Measurements from ENCODE around the gene SLIT1. TPM values are rescaled to one million over a fixed set of nuclear protein-coding genes. Genes with fewer than 3 reads are reported as not detected.

SLIT1 gene
- total RNA-seq, 2 experiments from 2014 or later, result 0.59 to 1.5 TPM

DNA sequence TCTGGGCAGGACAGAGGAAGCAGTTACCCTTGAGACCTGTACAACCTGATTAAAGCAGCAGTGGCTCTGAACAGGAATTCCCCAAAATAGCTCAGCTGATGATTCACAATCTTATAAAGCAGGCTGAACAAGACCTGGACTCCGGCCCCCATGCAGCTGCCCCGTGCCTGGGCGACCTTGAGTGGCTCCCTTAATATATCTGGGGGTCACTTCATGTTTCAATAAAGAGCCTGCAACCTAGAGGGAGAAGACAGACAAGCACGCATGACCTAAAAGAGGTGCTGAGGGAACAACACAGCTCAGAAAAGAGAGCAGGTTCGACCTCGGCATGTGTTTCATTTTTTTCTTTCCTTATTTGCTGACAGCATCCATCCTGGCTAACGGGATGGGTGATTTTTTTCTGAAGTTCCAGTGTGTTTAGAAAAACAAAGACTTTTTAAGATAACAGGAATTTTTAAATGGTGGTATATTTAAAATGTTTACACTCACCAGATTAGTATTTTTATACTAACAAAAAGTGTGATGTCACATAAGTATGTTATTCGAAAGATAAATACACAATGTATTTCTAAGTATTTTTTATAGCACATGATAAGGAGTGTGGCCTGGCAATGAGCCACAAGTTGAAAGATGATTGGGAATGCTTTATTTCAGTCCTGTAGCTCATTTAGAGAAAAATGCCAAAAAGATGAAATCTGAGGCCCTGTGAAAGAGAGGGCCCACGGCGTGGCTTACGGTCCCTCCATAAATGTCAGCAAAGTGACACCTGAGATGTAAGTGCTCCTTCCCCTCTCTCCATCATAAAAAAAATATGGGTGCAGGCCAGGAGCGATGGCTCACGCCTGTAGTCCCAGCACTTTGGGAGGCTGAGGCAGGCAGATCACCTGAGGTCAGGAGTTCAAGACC lies 161.3 kb downstream of the SLIT1 start:
- Mint-ChIP-seq H3K4me3 (no peak overlapping the region), H3K27me3 (peaks cover 17% of the 10 kb centered on the region), H3K36me3 (no peaks in the 10 kb centered on the region), H3K4me1 (peaks cover 19% of the 10 kb centered on the region), H3K9me3 (ENCODE audit: low read depth) (no peaks in the 10 kb centered on the region), H3K27ac (no peak overlapping the region)
- DNase-seq, result no peak
- no peak for ATAC-seq
- CTCF ChIA-PET, result interaction anchor here (0.8 to 9.0 kb wide), 22 partner anchors 8 to 384 kb away, joined by 3 to 89 read pairs (median 5); no protein-coding TSS in a partner anchor

DNA sequence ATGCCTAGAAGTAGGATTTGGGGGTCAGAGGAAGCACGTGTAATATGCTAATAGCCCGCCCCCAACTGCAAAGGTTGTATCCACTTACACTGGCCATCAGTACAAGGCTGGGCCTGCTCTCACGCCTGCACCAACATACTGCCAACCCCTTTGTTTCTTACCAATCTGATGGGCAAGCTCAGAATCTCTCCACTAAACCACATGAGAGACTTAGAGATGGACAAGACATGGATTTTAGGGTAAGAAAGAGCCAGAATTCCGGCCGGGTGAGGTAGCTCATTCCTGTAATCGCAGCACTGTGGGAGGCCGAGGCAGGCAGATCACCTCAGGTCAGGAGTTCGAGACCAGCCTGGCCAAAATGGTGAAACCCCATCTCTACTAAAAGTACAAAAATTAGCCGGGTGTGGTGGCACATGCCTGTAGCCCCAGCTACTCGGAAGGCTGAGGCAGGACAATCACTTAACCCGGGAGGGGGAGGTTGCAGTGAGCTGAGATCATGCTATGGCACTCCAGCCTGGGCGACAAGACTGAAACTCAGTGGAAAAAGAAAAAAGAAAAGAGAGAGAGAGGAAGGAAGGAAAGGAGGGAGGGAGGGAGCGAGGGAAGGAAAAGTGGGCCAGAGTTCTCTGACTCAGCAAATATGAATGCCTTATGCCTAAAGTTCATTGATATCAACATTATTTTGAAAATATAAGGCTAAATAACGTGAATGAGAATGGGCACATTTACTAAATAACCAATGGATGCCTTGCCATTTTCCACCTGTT lies 162.2 kb downstream of the SLIT1 start:
- Mint-ChIP-seq H3K4me3 (no peak overlapping the region), H3K36me3 (no peaks in the 10 kb centered on the region), H3K27me3 (peaks cover 13% of the 10 kb centered on the region), H3K4me1 (peaks cover 19% of the 10 kb centered on the region), H3K27ac (no peak overlapping the region), H3K9me3 (ENCODE audit: low read depth) (no peaks in the 10 kb centered on the region)
- CTCF ChIA-PET, result interaction anchor here (0.8 to 9.0 kb wide), 7 partner anchors 14 to 383 kb away, joined by 3 to 89 read pairs (median 10); no protein-coding TSS in a partner anchor
- DNase-seq (no peak), ATAC-seq (no peak)

DNA sequence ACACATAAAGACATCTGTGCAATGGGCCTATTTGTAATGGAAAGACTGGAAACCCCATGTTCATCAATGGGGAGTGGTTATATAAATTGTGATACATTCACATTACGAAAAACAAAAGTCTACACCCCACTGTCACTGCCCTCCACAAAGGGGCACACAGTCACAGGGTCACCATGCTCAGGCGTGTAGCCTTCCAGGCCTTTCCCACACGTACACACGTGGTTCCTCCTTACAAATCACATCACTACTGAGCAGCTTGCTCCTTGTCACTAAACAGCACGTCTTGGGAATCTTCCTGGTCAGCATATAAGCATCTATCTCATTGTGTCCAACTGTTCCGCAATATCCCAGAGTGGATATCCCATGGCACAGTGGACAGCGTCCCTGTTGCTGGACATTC lies 163.1 kb downstream of the SLIT1 start:
- no peaks in the 10 kb centered on the region for H3K9me3 Mint-ChIP-seq (ENCODE audit: low read depth)
- CTCF ChIA-PET, result interaction anchor here (9.0 kb wide), 1 partner anchor 15 kb away, joined by 89 read pairs; no protein-coding TSS in a partner anchor
- peaks cover 4% of the 10 kb centered on the region for H3K27me3 Mint-ChIP-seq
- no peak overlapping the region for H3K27ac Mint-ChIP-seq
- H3K36me3 Mint-ChIP-seq, result no peaks in the 10 kb centered on the region
- DNase-seq, result no peak
- ATAC-seq, result no peak
- no peak overlapping the region for H3K4me3 Mint-ChIP-seq
- H3K4me1 Mint-ChIP-seq, result peaks cover 19% of the 10 kb centered on the region

DNA sequence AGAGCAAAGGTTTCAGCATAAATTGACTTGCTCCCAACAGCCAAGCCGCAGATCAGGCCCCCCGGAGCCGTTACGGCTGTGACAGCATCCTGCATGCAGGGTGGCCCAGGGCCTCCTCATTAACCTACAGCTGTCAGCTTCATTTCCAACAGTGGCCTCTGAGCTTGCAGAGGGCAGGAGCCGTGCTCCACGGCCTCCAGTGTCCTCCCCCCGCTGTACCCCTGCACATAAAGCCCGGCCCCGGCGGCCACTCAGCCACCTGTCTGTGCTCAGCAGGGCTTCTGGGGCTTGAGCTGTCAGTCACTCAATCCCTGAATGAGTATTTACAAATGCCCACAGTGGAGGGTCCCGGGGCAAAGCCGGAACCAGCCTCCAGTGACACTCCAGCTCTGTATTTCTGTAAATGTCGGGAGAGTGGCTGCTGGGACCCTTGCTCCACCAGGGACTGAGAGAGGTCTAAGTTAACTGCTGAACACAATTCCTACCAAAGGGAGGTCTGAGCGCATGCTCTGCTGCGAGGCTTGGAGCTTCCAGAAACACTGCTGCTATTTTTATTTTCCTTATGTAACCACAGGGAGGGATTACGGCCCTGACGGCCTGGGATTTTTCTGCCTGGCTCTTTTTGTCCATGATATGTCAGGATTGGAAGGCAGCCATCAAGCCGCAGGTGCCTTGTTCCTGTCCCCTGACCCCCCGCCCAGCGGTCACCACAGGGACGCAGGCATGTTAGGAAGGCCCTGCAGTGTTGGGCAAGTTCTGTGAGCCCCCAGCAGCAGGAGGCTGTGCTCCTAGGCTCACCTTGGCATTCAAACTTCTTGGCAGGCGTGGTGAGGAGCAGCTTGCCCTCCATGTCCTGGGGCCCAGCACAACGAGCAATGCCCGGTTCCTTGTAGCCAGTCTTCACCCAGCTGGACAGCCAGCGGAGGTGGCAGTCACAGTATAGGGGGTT lies 165.0 kb downstream of the SLIT1 start:
- no peak for ATAC-seq
- Mint-ChIP-seq H3K4me3 (no peak overlapping the region), H3K36me3 (no peaks in the 10 kb centered on the region)

DNA sequence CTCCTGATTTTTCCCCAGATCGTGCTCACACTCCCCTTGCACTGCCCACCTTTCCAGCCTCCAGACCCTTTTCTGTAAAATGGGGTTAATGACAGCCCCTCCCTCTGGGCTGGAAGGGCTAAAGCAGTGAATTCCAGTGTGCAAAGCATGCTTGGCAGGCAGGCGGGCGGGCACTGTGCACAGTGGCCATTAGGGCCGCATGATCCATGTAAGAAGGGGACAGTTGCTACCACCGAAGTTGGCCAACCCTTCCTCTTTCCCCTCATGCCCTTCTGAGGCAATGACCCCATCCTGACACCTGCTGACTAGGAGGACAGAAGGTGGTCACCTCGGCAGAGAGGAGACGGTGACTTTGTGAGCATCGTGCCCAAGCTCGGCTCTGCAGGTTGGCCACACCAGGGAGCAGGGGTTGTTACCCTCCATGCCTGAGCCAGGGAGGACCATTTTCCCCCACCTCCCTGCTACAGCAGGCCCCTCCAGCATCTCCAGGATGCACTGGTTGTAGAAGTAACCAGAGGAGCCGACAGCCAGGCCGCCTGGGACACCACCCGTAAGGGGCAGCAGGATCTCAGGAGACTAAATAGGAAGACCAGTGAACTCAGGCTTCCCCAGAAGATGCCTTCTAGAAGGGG lies 166.4 kb downstream of the SLIT1 start:
- no peaks in the 10 kb centered on the region for H3K36me3 Mint-ChIP-seq
- H3K4me1 Mint-ChIP-seq, result peaks cover 41% of the 10 kb centered on the region
- no peak overlapping the region for H3K27ac Mint-ChIP-seq
- ATAC-seq (no peak), DNase-seq (no peak)
- no peak overlapping the region for H3K4me3 Mint-ChIP-seq
- peaks cover 2% of the 10 kb centered on the region for H3K27me3 Mint-ChIP-seq
- H3K9me3 Mint-ChIP-seq (ENCODE audit: low read depth), result no peaks in the 10 kb centered on the region
- CTCF ChIA-PET, result interaction anchor here (9.0 kb wide), 1 partner anchor 18 kb away, joined by 89 read pairs; no protein-coding TSS in a partner anchor

More for the DNA sequence above, 165.0 kb downstream of the SLIT1 start:
- Mint-ChIP-seq H3K9me3 (ENCODE audit: low read depth) (no peaks in the 10 kb centered on the region), H3K4me1 (peaks cover 35% of the 10 kb centered on the region), H3K27ac (no peak overlapping the region), H3K27me3 (no peaks in the 10 kb centered on the region)
- no peak for DNase-seq
- CTCF ChIA-PET, result interaction anchor here (1.8 to 9.0 kb wide), 2 partner anchors 17 to 52 kb away, joined by 4 to 89 read pairs; no protein-coding TSS in a partner anchor

DNA sequence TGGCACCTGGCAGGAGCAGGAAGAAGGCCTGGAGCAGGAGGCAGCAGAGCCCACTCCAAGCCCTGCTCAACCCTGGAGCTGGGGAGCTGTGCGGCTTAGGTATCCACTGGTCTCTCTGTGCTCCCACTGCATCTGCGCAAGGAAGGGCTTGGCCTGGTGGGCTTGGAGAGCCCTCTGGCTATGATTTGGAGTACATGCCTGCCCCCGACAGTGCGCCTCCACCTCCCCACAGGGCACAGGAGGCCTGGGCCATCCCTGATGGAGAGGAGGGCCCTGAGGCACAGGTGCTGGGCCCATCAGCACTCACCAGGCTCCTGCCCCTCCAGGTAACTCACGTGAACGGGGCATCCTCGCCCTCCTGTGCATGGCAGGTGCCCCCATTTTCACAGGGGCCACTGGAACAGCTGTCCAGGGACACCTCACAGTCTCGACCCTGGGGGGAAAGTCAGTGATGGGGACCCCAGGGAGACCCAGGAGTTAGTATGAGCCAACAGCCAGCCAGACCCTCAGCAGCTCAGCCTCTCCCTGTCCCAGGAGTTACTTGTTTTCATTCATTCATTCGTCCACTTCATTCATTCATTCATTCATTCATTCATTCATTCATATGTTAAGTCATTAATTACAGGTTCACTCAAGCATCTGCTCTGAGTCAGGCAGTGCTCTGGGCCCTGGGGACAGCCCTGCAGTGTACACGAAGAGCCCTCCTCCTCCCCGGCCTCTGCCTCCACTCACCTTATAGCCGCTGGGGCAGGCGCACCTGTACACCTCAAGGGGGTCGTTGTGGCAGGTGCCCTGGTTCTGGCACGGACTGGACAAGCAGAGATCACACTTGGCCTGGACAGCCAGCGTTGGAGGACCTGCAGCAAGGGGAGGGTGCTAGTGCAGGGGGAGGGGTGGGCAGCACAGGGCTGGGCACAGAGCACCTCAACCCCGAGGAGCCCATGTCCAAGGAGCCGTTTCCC lies 167.2 kb downstream of the SLIT1 start:
- CTCF ChIA-PET, result no interaction called here
- DNase-seq (no peak), ATAC-seq (no peak)
- Mint-ChIP-seq H3K4me3 (no peak overlapping the region), H3K36me3 (no peaks in the 10 kb centered on the region), H3K9me3 (ENCODE audit: low read depth) (no peaks in the 10 kb centered on the region), H3K27me3 (peaks cover 2% of the 10 kb centered on the region), H3K27ac (no peak overlapping the region), H3K4me1 (peaks cover 41% of the 10 kb centered on the region)

DNA sequence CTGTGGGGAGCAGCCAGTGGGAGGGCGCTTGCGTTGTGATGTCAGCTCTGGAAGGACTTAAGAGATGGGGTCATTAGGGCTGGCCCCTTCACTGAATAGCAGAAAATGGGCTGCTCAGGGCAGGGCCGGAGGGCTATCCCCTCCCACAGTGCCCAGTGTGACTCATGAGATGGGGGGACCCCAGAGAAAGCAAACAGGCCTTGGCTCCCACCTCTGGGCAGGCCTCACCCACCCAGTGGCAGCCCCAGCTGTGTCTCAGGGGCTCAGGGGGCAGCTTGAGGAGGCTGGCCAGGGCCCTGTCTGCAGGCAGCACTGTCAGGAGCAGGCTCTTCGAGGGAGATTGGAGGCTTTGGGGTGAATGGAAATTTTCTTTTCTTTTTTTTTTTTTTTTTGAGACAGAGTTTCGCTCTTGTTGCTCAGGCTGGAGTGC lies 168.3 kb downstream of the SLIT1 start:
- CTCF ChIA-PET, result interaction anchor here (1.1 to 3.8 kb wide), 3 partner anchors 8 to 193 kb away, joined by 3 to 33 read pairs (median 12); no protein-coding TSS in a partner anchor
- peak overlapping the region; percentile 84 for H3K27ac Mint-ChIP-seq
- peaks cover 2% of the 10 kb centered on the region for H3K27me3 Mint-ChIP-seq
- DNase-seq (no peak), ATAC-seq (peak; percentile 7)
- H3K36me3 Mint-ChIP-seq, result no peaks in the 10 kb centered on the region
- H3K4me1 Mint-ChIP-seq, result peaks cover 41% of the 10 kb centered on the region
- no peak overlapping the region for H3K4me3 Mint-ChIP-seq
- no peaks in the 10 kb centered on the region for H3K9me3 Mint-ChIP-seq (ENCODE audit: low read depth)

DNA sequence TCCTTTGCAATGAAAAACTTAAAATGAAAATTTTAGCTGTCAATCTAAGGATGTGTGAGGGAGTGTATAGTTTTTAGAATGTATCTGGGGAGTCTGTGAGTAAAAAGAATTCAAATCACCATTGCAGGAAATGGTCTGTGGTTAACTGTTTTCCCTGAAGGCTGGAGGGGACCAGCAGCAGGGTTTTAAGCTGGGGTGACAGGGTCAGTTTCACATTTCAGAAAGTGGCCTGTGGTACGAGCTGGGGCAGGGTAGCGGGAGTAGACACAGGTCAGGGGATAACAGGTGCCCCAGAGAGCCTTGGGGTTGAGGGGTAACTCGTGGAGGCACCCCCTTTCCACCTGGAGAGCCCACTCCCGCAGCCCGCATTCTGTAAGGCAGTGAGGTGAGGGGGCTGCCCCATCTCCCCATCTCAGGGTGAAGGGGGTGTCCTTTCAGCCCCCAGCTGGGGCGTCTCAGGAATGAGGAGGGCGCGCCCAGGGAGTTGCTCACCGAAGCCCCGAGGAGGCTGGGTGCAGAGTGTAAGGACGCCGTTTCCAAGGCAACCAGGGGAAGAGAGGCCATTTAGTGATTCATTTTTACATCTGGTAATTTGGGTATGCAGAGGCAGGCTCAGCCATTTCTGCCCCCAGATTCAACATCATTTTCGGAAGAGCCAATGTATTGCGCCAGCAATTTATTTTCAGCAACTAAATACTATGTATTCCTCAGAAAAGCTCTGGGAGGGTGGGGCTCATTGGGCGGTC lies 168.9 kb downstream of the SLIT1 start:
- DNase-seq (peak; percentile 75), ATAC-seq (peak; percentile 82)
- Mint-ChIP-seq H3K4me1 (peaks cover 35% of the 10 kb centered on the region), H3K4me3 (peak overlapping the region; percentile 59), H3K27ac (peak overlapping the region; percentile 84), H3K36me3 (no peaks in the 10 kb centered on the region), H3K27me3 (peaks cover 2% of the 10 kb centered on the region), H3K9me3 (ENCODE audit: low read depth) (no peaks in the 10 kb centered on the region)
- CTCF ChIA-PET, result interaction anchor here (0.6 to 3.8 kb wide), 10 partner anchors 8 to 736 kb away, joined by 3 to 33 read pairs (median 3); no protein-coding TSS in a partner anchor

DNA sequence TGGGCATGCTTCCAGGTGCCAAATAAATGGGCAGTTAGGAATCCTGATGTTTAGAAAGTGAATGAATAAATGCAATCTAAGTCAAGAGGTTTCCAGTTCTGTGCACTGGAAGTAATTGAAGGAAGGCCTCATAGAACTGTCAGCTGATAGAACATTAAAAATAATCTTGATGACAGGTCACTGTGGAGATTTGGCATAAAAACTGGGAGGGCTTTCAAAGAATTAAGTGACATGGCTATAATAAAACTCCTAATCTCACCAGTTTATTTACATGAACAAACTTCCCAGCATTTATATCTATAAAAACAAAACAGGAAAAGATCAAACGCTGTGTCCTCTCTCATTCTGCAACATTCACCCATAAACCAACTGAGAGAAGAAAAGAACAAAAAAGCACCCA lies 170.5 kb downstream of the SLIT1 start:
- peaks cover 2% of the 10 kb centered on the region for H3K27me3 Mint-ChIP-seq
- ATAC-seq, result no peak
- H3K36me3 Mint-ChIP-seq, result no peaks in the 10 kb centered on the region
- no peaks in the 10 kb centered on the region for H3K9me3 Mint-ChIP-seq (ENCODE audit: low read depth)
- DNase-seq, result no peak
- H3K4me1 Mint-ChIP-seq, result peaks cover 24% of the 10 kb centered on the region
- no peak overlapping the region for H3K4me3 Mint-ChIP-seq
- no peak overlapping the region for H3K27ac Mint-ChIP-seq
- CTCF ChIA-PET, result interaction anchor here (3.8 kb wide), 1 partner anchor 10 kb away, joined by 33 read pairs; no protein-coding TSS in a partner anchor

DNA sequence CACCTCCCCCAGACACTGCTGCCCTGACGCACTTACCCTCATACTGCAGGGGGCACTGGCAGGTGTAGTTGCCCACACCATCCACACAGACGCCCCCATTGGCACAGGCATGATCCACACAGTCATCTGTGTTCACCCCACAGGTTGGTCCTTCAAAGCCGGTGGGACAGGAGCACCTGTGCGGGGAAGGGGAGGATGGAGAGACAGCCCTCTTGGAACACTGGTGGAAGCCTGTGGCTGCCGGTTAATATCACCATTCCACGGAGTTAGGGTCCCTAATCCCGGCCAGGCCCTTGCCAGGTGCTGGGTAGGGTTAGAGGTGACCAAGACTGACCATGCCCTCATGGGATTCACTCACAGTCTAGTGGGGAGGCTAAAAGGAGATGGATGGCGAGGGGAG lies 171.8 kb downstream of the SLIT1 start:
- no peaks in the 10 kb centered on the region for H3K36me3 Mint-ChIP-seq
- no peak overlapping the region for H3K4me3 Mint-ChIP-seq
- H3K27ac Mint-ChIP-seq, result no peak overlapping the region
- ATAC-seq (no peak), DNase-seq (no peak)
- peaks cover 22% of the 10 kb centered on the region for H3K4me1 Mint-ChIP-seq
- CTCF ChIA-PET, result interaction anchor here (0.9 to 2.3 kb wide), 2 partner anchors 12 to 38 kb away, joined by 3 to 10 read pairs; no protein-coding TSS in a partner anchor
- no peaks in the 10 kb centered on the region for H3K9me3 Mint-ChIP-seq (ENCODE audit: low read depth)
- peaks cover 2% of the 10 kb centered on the region for H3K27me3 Mint-ChIP-seq

DNA sequence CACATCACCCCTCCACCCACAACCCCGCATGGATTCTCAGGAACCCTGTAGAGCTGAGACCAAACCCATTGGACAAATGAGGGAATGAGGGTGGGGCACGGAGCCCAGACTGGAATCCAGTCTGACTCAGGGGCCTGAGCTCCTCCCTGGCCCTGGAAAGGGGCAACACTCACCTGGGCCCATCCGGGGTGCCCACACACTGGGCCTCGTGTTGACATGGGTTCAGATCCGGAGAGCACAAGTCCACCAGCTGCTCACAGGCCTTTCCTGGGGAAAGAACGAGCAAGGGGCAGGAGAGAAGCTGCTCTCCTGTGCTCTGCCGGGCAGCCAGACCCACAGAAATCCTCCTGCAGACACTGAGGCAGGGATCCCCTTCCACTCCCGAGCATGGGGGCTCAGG lies 172.2 kb downstream of the SLIT1 start:
- Mint-ChIP-seq H3K27ac (no peak overlapping the region), H3K4me1 (peaks cover 22% of the 10 kb centered on the region), H3K36me3 (no peaks in the 10 kb centered on the region), H3K4me3 (no peak overlapping the region), H3K9me3 (ENCODE audit: low read depth) (no peaks in the 10 kb centered on the region), H3K27me3 (peaks cover 2% of the 10 kb centered on the region)
- ATAC-seq (no peak), DNase-seq (no peak)
- CTCF ChIA-PET, result interaction anchor here (0.9 to 2.3 kb wide), 2 partner anchors 12 to 37 kb away, joined by 3 to 10 read pairs; no protein-coding TSS in a partner anchor

Measured in activated CD8-positive, alpha-beta memory T cell treated with anti-CD3 and anti-CD28 coated beads, Interleukin-2, amount 10 ng/mL, durations not matched to agents 7 days and 5 days (primary cell).